Measurements from ENCODE around the gene PRKAG1.

DNA sequence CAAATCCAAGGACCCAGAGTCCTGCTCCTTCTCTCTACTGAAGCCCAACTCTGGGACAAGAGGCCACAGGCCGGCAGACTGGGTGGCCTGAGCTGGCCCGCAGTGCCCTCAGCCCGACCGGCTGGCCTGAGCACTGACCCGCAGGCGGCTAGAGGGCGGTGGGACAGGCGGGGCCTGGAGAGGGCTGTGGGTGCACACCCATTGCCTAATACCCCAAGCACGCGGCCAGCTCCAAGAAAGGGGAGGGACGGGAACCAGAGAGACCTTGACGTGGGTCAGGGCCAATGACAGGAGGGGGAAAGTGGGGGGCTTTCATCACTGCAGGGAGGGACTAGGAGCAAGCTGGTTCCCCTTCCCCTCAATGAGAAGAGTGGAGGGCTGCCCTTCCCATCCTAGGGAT lies 45.0 kb downstream of the PRKAG1 start:
- TF ChIP-seq POLR2A (IDR thresholded peaks at IDR 0.05), result no peak
- TF ChIP-seq, protein P1, sequence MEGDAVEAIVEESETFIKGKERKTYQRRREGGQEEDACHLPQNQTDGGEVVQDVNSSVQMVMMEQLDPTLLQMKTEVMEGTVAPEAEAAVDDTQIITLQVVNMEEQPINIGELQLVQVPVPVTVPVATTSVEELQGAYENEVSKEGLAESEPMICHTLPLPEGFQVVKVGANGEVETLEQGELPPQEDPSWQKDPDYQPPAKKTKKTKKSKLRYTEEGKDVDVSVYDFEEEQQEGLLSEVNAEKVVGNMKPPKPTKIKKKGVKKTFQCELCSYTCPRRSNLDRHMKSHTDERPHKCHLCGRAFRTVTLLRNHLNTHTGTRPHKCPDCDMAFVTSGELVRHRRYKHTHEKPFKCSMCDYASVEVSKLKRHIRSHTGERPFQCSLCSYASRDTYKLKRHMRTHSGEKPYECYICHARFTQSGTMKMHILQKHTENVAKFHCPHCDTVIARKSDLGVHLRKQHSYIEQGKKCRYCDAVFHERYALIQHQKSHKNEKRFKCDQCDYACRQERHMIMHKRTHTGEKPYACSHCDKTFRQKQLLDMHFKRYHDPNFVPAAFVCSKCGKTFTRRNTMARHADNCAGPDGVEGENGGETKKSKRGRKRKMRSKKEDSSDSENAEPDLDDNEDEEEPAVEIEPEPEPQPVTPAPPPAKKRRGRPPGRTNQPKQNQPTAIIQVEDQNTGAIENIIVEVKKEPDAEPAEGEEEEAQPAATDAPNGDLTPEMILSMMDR (IDR thresholded peaks at IDR 0.05), result no peak

All from body of pancreas (tissue), 4 donors.